K562 treated with DMSO at 1 percent for 48 hours (cell line): ENCODE data around the gene MAN1C1. TPM values are rescaled to one million over a fixed set of nuclear protein-coding genes. Genes with fewer than 3 reads are reported as not detected.

Experiments
- total RNA-seq: library from RNA; unstranded; fragments of 300-600 nt; gene quantifications from 2 replicates; pipeline ENCODE4 v1.2.3, GENCODE V29; 2022; ENCODE audit warnings: low replicate concordance; ENCODE audit errors: extremely low read depth

Gene MAN1C1
- not detected in 2 replicates for total RNA-seq

DNA sequence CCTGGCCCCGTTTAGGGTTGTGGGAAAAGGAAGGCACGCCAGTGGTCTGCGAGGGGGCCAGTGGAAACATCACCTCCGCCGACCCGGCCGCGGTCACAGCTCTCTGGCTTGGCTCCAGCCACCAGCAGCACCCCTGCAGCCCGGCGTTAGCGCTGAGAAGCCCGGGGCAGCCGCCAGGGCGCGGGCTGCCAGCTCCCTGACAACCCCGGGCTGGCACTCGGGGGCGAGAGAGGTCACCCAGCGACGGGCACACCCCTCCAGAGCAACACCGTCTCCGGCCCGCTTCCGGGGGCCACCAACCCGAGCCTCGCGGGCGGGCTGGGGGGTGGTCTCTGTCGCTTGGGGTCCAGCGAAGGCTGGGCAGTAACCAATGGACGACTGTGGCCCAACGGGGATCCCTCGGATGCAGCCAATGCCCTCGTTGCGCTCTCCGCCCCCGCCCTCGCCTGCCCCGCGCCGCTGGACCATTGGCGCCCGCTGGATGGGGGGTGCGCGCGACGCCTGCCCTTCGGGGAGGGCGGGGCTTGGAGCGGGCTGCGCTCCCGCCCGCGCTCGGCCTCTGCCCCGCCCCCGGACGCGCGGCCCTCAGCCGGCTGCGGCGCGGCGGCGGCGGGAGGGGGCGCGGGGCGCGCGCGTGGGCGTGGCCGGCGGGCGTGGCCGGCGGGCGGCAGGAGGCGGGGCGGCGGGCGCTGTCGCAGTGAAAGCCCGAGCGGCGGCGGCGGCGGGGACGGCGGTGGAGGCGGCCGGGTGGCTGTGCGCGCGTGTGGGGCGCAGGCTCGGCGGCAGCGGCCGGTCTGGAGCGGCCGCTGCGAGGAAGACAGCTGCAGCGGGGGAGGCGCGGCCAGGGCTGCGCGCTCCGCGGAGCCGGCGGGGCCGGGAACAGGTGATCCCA, at the start of gene MAN1C1:
Gene MAN1C1 (plus strand): TSS at position 697 of the 892 bp plus-strand sequence. CDS start 1,007 bp downstream, outside the sequence.

DNA sequence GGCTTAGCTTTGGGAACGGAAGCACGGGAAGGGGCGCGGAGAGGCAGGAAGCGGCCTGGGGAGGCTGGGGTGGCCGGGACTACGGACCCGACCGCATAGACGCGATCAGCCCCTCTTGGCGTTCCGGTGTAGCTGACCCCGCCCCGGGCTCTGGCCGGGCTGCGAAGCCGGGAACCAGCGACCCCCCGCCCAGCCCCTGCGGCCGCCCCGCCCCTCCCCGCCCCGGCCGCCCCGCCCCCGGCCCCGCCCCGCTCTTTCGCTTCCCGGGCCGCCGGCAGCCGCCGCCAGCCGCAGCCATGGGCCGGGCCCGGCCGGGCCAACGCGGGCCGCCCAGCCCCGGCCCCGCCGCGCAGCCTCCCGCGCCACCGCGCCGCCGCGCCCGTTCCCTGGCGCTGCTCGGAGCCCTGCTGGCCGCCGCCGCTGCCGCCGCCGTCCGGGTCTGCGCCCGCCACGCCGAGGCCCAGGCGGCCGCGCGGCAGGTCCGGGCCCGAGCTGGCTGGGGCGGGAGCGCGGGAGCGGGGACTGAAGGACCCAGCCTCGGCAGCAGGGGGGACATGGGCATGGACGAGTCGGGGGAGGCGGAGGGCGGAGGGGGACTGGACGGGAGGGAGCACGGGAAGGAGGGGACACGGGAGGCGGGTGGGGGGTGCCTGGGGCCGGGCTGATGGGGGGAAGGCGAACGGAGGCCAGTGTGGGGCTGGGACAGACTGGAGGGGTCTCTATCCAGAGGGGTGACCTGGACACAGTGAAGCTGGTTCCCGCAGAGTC, 183.5 kb downstream of the MAN1C1 start, which contains the start of gene SELENON:
Gene SELENON (plus strand): TSS at position 259 of the 768 bp plus-strand sequence. CDS start 38 bp downstream, at position 297.

DNA sequence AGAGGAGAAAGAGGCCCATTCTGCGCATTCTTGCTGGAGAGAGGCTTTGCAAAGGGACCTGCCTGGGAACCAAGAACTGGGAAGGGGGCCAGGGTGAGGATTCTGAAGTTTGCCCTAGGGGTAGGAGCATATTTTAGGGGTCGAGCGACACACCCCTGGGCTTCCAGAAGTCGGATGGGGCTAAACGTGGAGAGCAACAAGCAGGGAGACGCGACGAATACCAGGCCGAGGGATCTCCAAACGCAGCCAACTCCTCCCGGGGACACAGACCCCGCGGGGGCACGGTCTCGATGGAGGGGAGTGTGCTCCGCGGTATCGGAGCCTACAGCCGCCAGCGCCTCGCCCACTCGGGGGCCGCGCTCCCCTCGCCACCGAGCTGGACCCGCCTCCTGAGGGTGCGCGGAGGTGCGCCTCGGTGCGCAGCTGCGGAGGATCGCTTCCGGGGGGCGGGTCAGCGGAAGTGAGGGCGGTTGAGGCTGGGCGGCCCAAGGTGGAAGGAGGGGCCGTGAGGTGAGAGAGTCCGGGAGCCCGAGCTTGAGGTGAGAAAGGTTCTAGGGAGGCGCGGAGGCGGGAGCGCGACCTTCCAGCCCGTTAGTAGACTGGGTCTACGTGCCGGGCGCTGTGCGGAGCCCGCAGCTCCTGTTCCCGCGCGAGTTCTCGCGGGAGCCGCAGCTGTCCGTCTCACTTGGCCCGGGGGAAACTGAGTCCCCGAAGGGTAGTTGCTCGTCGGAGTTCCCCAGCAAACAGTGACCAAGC, 203.1 kb downstream of the MAN1C1 start, which contains the start of gene MTFR1L:
Gene MTFR1L (plus strand): TSS at position 464 of the 756 bp plus-strand sequence. CDS start 3,151 bp downstream, outside the sequence.

Other genes with a start within 250 kb of the MAN1C1 start
- not detected in 2 replicates for gene RHCE, start 196.0 kb upstream of the MAN1C1 start, total RNA-seq
- not detected in 2 replicates for gene MACO1, start 185.9 kb upstream of the MAN1C1 start, total RNA-seq
- not detected in 2 replicates for gene LDLRAP1, start 73.2 kb upstream of the MAN1C1 start, total RNA-seq
- gene SELENON, start 183.4 kb downstream of the MAN1C1 start, total RNA-seq, result not detected in 2 replicates
- 870 TPM in 1 of 2 replicates, not detected in the other for gene MTFR1L, start 203.2 kb downstream of the MAN1C1 start, total RNA-seq
- gene AUNIP, start 242.7 kb downstream of the MAN1C1 start, total RNA-seq, result not detected in 2 replicates